Activated T-cell treated with anti-CD3 and anti-CD28 coated beads for 48 hours (primary cell): ENCODE measurements around the gene RAB41.
"Not testable (repeated sequence)": the region's sequence is repeated elsewhere in the genome, so short reads cannot be mapped to it uniquely, and the experiment has no call there.

ENCODE experiments used
- DNase-seq: peaks from one replicate; pipeline ENCODE4 v3.0.0-alpha.2; 2020; ENCODE audit warnings: low read depth

The RAB41 gene

GRCh38 chrX:70281951-70282350 lies at the start of gene RAB41:
TSS of gene RAB41 (plus strand) at chrX:70282172. CDS start at chrX:70282218, 46 bp downstream.
- no peak for DNase-seq

GRCh38 chrX:70234355-70234754 lies 47.6 kb upstream of the RAB41 start, which contains the start of gene AWAT1:
TSS of gene AWAT1 (plus strand) at chrX:70234655. CDS start at chrX:70234696, 41 bp downstream.
- no peak for DNase-seq

- DNase-seq: no peak
Observed at GRCh38 chrX:70240751-70241150, 41.2 kb upstream of the RAB41 start.

- DNase-seq: no peak
Observed at GRCh38 chrX:70241501-70241900, 40.5 kb upstream of the RAB41 start.

GRCh38 chrX:70243601-70244000 lies 38.4 kb upstream of the RAB41 start:
- DNase-seq: not testable (repeated sequence)

- no peak for DNase-seq
Observed at GRCh38 chrX:70244881-70245280, 37.1 kb upstream of the RAB41 start.

- DNase-seq: no peak
Observed at GRCh38 chrX:70247252-70247651, 34.7 kb upstream of the RAB41 start.

- no peak for DNase-seq
Observed at GRCh38 chrX:70252491-70252890, 29.5 kb upstream of the RAB41 start.

GRCh38 chrX:70253377-70254062 lies 28.5 kb upstream of the RAB41 start:
- DNase-seq: no peak

- no peak for DNase-seq
Observed at GRCh38 chrX:70254063-70254400, 27.9 kb upstream of the RAB41 start.

- DNase-seq: no peak
Observed at GRCh38 chrX:70254909-70255308, 27.1 kb upstream of the RAB41 start.

- DNase-seq: no peak
Observed at GRCh38 chrX:70255452-70255851, 26.5 kb upstream of the RAB41 start.

- no peak for DNase-seq
Observed at GRCh38 chrX:70257423-70258288, 24.3 kb upstream of the RAB41 start.

- no peak for DNase-seq
Observed at GRCh38 chrX:70260104-70260503, 21.9 kb upstream of the RAB41 start, which contains the start of gene P2RY4. TSS of gene P2RY4 (minus strand) at chrX:70260204. CDS start at chrX:70259624, 580 bp downstream.

- peak; percentile 26 for DNase-seq
Observed at GRCh38 chrX:70262952-70263567, 18.9 kb upstream of the RAB41 start.

- DNase-seq: no peak
Observed at GRCh38 chrX:70264784-70265183, 17.2 kb upstream of the RAB41 start.

- no peak for DNase-seq
Observed at GRCh38 chrX:70268034-70268433, 13.9 kb upstream of the RAB41 start, which contains the start of gene ARR3. TSS of gene ARR3 (plus strand) at chrX:70268334. CDS start at chrX:70269386, 1,052 bp downstream.

- DNase-seq: not testable (repeated sequence)
Observed at GRCh38 chrX:70274029-70274428, 7.9 kb upstream of the RAB41 start.

GRCh38 chrX:70279081-70279480 lies 2.9 kb upstream of the RAB41 start:
- no peak for DNase-seq

GRCh38 chrX:70280573-70280972 lies 1.4 kb upstream of the RAB41 start:
- DNase-seq: no peak

GRCh38 chrX:70289168-70289792 lies 7.3 kb downstream of the RAB41 start:
- no peak for DNase-seq
